GM12878 (cell line): ENCODE measurements around the gene WDR31. TPM values are rescaled to one million over a fixed set of nuclear protein-coding genes. Genes with fewer than 3 reads are reported as not detected.

ENCODE experiments used
- ATAC-seq: fragments of 200-7000 bp; cut with Tn5 transposase; 3 replicates; pipeline ENCODE4 v1.9.1; 2020; ENCODE audit warnings: mild to moderate bottlenecking, moderate library complexity
- BruUV-seq: library from RNA; stranded (reverse); fragments of 400-500 nt; replicated peaks from 2 replicates; lab custom pipeline; 2021; lab: Mats Ljungman, UMichigan
- CTCF ChIA-PET: fragments of 300-600 bp; sonication (Branson Sonifier 250); formaldehyde crosslinking; extraction: SDS; loops from one replicate; lab custom pipeline; 2021; ENCODE audit warnings: inconsistent platforms; lab: Yijun Ruan, JAX
- POLR2A ChIA-PET: fragments of 350-600 bp; formaldehyde crosslinking; extraction: SDS; loops from one replicate; lab custom pipeline; 2021; ENCODE audit warnings: inconsistent platforms; lab: Charles Lee
- RAD21 ChIA-PET: fragments of 300-600 bp; sonication (Branson Sonifier 250); formaldehyde crosslinking; loops from one replicate; lab custom pipeline; 2023; ENCODE audit warnings: antibody characterized with exemption; ENCODE audit not compliant: unreplicated experiment; lab: Charles Lee
- SMC1A ChIA-PET: fragments of 300-600 bp; sonication (Branson Sonifier 250); formaldehyde crosslinking; loops from one replicate; lab custom pipeline; 2023; ENCODE audit not compliant: unreplicated experiment, uncharacterized antibody; lab: Charles Lee
- DNase-seq: peaks from one replicate; pipeline ENCODE4 v3.0.0-alpha.2; 2011; ENCODE audit warnings: low read depth, low spot score
- FAIRE-seq: peaks from 3 replicates; lab custom pipeline; 2011; peaks lifted over from hg19 to GRCh38; lab: Jason Lieb, UNC
- H2AFZ ChIP-seq: 2 replicates; pipeline ENCODE4 v1.6.0; 2011; ENCODE audit warnings: low read depth, low read length, control low read depth; ENCODE audit not compliant: control insufficient read depth
- H3K27ac ChIP-seq: 2 replicates; pipeline ENCODE4 v1.5.1; 2011; ENCODE audit warnings: control low read depth; ENCODE audit not compliant: control insufficient read depth, insufficient read depth
- H3K27me3 ChIP-seq, 2 experiments: replicated peaks in 1 of 2; 2 replicates each; pipeline versions ENCODE4 v1.6.0 to v1.6.1; 2011; ENCODE audit warnings: low read length in 1 of 2; ENCODE audit not compliant: control insufficient read depth in 2 of 2, insufficient read depth in 2 of 2
- H3K36me3 ChIP-seq, 2 experiments: 2 replicates each; pipeline ENCODE4 v1.5.1; 2011; ENCODE audit warnings: low read length in 1 of 2; ENCODE audit not compliant: control insufficient read depth in 2 of 2, insufficient read depth in 2 of 2
- H3K4me1 ChIP-seq: 2 replicates; pipeline ENCODE4 v1.6.1; 2011; ENCODE audit warnings: mild to moderate bottlenecking, low read length, moderate library complexity, mixed read lengths; ENCODE audit not compliant: control insufficient read depth, insufficient read depth
- H3K4me2 ChIP-seq: 2 replicates; pipeline ENCODE4 v1.6.0; 2011; ENCODE audit warnings: control low read depth; ENCODE audit not compliant: control insufficient read depth, insufficient read depth
- H3K4me3 ChIP-seq: fragments of 200-600 bp; sonication (generic); 2 replicates; pipeline ENCODE4 v1.5.1; 2016
- H3K79me2 ChIP-seq: 2 replicates; pipeline ENCODE4 v1.6.0; 2011; ENCODE audit warnings: low read length; ENCODE audit not compliant: control insufficient read depth, insufficient read depth
- H3K9ac ChIP-seq: 2 replicates; pipeline ENCODE4 v1.8.0; 2011; ENCODE audit warnings: low read length, control low read depth, mixed read lengths; ENCODE audit not compliant: control insufficient read depth, insufficient read depth
- H3K9me3 ChIP-seq: replicated peaks from 3 replicates; pipeline ENCODE4 v1.5.1; 2011; ENCODE audit warnings: mild to moderate bottlenecking, low read length; ENCODE audit not compliant: control insufficient read depth, insufficient read depth
- H4K20me1 ChIP-seq: 2 replicates; pipeline ENCODE4 v1.6.0; 2011; ENCODE audit not compliant: control insufficient read depth, insufficient read depth
- BHLHE40 ChIP-seq, 2 experiments: fragments of 450-650 bp in 1 of 2; IDR thresholded peaks; 2 replicates each; pipeline ENCODE4 v1.6.1; 2011 to 2017; ENCODE audit warnings: low read depth in 2 of 2, borderline replicate concordance in 1 of 2, improper control_type of control experiment in 1 of 2, low read length in 1 of 2, mild to moderate bottlenecking in 1 of 2
- HCFC1 ChIP-seq: fragments of 150-350 bp; IDR thresholded peaks from 2 replicates; pipeline ENCODE4 v1.6.1; 2014; ENCODE audit warnings: low read length
- KAT2A ChIP-seq: conservative IDR thresholded peaks from 2 replicates; pipeline ENCODE4 v1.6.1; 2011; ENCODE audit warnings: low read depth, low read length; ENCODE audit not compliant: control insufficient read depth
- MTA2 ChIP-seq: fragments of 450-650 bp; IDR thresholded peaks from 2 replicates; pipeline ENCODE4 v1.6.1; 2016; ENCODE audit warnings: low read depth, mild to moderate bottlenecking, moderate library complexity
- NFIC ChIP-seq: IDR thresholded peaks from 2 replicates; pipeline ENCODE4 v1.6.1; 2012; ENCODE audit warnings: low read depth, mild to moderate bottlenecking, inconsistent platforms, low read length, moderate library complexity
- NR2F1 ChIP-seq: fragments of 450-650 bp; conservative IDR thresholded peaks from 2 replicates; pipeline ENCODE4 v1.6.1; 2017; ENCODE audit warnings: mild to moderate bottlenecking
- PAX5 ChIP-seq: IDR thresholded peaks from 2 replicates; pipeline ENCODE4 v1.6.1; 2011; ENCODE audit warnings: low read depth, low read length, borderline replicate concordance
- RELB ChIP-seq: fragments of 450-650 bp; IDR thresholded peaks from 2 replicates; pipeline ENCODE4 v1.6.1; 2017; ENCODE audit warnings: low read depth, mild to moderate bottlenecking, moderate library complexity
- SMAD5 ChIP-seq: IDR thresholded peaks from 2 replicates; pipeline ENCODE4 v1.6.1; 2016; ENCODE audit warnings: antibody characterized with exemption, low read depth
- SMARCA5 ChIP-seq: fragments of 450-650 bp; IDR thresholded peaks from 2 replicates; pipeline ENCODE4 v1.6.1; 2017; ENCODE audit warnings: mild to moderate bottlenecking
- SP1 ChIP-seq: IDR thresholded peaks from one replicate; pipeline ENCODE4 v1.6.1; 2011; ENCODE audit warnings: low read depth, low read length
- SPI1 ChIP-seq: IDR thresholded peaks from 2 replicates; pipeline ENCODE4 v1.6.1; 2011; ENCODE audit warnings: low read depth, mild to moderate bottlenecking, low read length, moderate library complexity, borderline replicate concordance; ENCODE audit not compliant: insufficient read depth
- SREBF2 ChIP-seq: IDR thresholded peaks from 2 replicates; pipeline ENCODE4 v1.6.1; 2012; ENCODE audit warnings: mild to moderate bottlenecking, low read length
- YY1 ChIP-seq: IDR thresholded peaks from 2 replicates; pipeline ENCODE4 v1.6.1; 2011; ENCODE audit warnings: low read depth, mild to moderate bottlenecking, low read length
- ZBTB4 ChIP-seq: fragments of 450-650 bp; formaldehyde crosslinking; IDR thresholded peaks from 2 replicates; pipeline ENCODE4 v1.4.0; 2022; ENCODE audit warnings: mild to moderate bottlenecking, moderate library complexity
- ZZZ3 ChIP-seq: IDR thresholded peaks from 2 replicates; pipeline ENCODE4 v1.6.1; 2011; ENCODE audit warnings: low read depth; ENCODE audit not compliant: control insufficient read depth, insufficient read length
- WGBS: methylation state at CpG from one replicate; pipeline ENCODE4 v1.1.6; 2016; ENCODE audit warnings: low lambda C conversion rate; ENCODE audit not compliant: insufficient replicate concordance, insufficient coverage; ENCODE audit errors: missing lambda C conversion rate; 5-methylcytosine and 5-hydroxymethylcytosine counted together
- in situ Hi-C: fragments of 300-500 bp; cut with MboI; formaldehyde crosslinking; loops from 9 replicates; pipeline ENCODE4 v1.14.3; 2018; ENCODE audit warnings: mixed read lengths
- intact Hi-C: fragments of 100-400 bp; cut with micrococcal nuclease; formaldehyde crosslinking; loops from one replicate; pipeline ENCODE4 v1.14.2; 2022; ENCODE audit not compliant: unreplicated experiment
- polyA plus RNA-seq, 11 experiments: library from polyadenylated mRNA; depleted of rRNA in 4 of 11; unstranded in 6 of 11; stranded (reverse) in 5 of 11; fragments of >200 nt; fragmentation: Nextera tagmentation in 4 of 11; fragmentation: Illumina TruSeq in 1 of 11; extraction: Ambion mirVana in 4 of 11; extraction: Trizol in 1 of 11; gene quantifications; 1 replicate in 1 of 11; 2 replicates in 10 of 11; pipeline versions ENCODE4 v1.2.1 to v1.2.3, GENCODE V29; 2011 to 2016; ENCODE audit warnings: inconsistent platforms in 2 of 11, missing spikeins in 2 of 11, low read depth in 1 of 11
- total RNA-seq, 4 experiments: library from RNA; depleted of rRNA in 3 of 4; stranded (reverse); fragments of >200 nt in 3 of 4; fragmentation: Illumina TruSeq in 1 of 4; extraction: Trizol in 1 of 4; gene quantifications; 2 replicates each; pipeline versions ENCODE4 v1.2.1 to v1.2.3, GENCODE V29; 2013 to 2021
- TF ChIP-seq, protein P1 (sequence below): IDR thresholded peaks from 2 replicates; pipeline ENCODE4 v1.6.1; 2012; ENCODE audit warnings: low read depth, low read length, improper control_type of control experiment
- TF ChIP-seq, protein P2 (sequence below): fragments of 450-650 bp; IDR thresholded peaks from 2 replicates; pipeline ENCODE4 v1.6.1; 2017; ENCODE audit warnings: borderline replicate concordance

The WDR31 gene
- total and polyA plus RNA-seq, 10 of the 15 experiments (the other 5 are each of a cell fraction or from before 2014, with no cell fraction given): 0.26 to 1.7 (median 0.79) TPM

- CTCF ChIA-PET: no interaction called here
- DNase-seq: no peak
- no peaks in the 10 kb centered on the region for H3K9me3 ChIP-seq
- in situ Hi-C loops (no loop called here), intact Hi-C loops (no loop called here)
- RAD21 ChIA-PET: no interaction called here
- H3K27ac ChIP-seq: no peak overlapping the region
- 96% methylated on average over 13 of the region's 13 CpGs for WGBS
- BruUV-seq: no TSS peak
- no peak overlapping the region for H3K4me2 ChIP-seq
- H2AFZ ChIP-seq: no peak overlapping the region
- H3K27me3 ChIP-seq: no peaks in the 10 kb centered on the region
- no peak for ATAC-seq
- H3K4me1 ChIP-seq: no peaks in the 10 kb centered on the region
- no peaks in the 10 kb centered on the region; the same call in 1 of the 2 replicates for H4K20me1 ChIP-seq
- H3K4me3 ChIP-seq: no peak overlapping the region
- peaks cover 0 to 10% of the 10 kb centered on the region in 2 experiments; a peak in 3 of 4 replicates for H3K36me3 ChIP-seq
- no peaks in the 10 kb centered on the region for H3K79me2 ChIP-seq
- SMC1A ChIA-PET: no interaction called here
- no peak overlapping the region for H3K9ac ChIP-seq
- POLR2A ChIA-PET: no interaction called here
- no peak for FAIRE-seq
- TF ChIP-seq SPI1 (no peak), PAX5 (no peak), SMARCA5 (no peak), HCFC1 (no peak), SMAD5 (no peak), KAT2A (no peak), ZBTB4 (CRISPR knock-in tag) (no peak), MTA2 (no peak), YY1 (no peak), SP1 (no peak), ZZZ3 (no peak), SREBF2 (no peak), BHLHE40 (IDR thresholded peaks at IDR 0.05; ENCODE audit: borderline replicate concordance in 1 of 2, low read depth in 2 of 2, low read length in 1 of 2) (no peak), NR2F1 (no peak), RELB (no peak), NFIC (no peak)
- TF ChIP-seq, protein P1, sequence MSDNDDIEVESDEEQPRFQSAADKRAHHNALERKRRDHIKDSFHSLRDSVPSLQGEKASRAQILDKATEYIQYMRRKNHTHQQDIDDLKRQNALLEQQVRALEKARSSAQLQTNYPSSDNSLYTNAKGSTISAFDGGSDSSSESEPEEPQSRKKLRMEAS: no peak
- TF ChIP-seq, protein P2, sequence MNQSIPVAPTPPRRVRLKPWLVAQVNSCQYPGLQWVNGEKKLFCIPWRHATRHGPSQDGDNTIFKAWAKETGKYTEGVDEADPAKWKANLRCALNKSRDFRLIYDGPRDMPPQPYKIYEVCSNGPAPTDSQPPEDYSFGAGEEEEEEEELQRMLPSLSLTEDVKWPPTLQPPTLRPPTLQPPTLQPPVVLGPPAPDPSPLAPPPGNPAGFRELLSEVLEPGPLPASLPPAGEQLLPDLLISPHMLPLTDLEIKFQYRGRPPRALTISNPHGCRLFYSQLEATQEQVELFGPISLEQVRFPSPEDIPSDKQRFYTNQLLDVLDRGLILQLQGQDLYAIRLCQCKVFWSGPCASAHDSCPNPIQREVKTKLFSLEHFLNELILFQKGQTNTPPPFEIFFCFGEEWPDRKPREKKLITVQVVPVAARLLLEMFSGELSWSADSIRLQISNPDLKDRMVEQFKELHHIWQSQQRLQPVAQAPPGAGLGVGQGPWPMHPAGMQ: no peak
These were observed 48.8 kb upstream of the WDR31 start for GRCh38 chr9:113388833-113389232.
